ENCODE data around the gene MT1B.
"Not testable (repeated sequence)": the region's sequence is repeated elsewhere in the genome, so short reads cannot be mapped to it uniquely, and the experiment has no call there.

The MT1B gene

DNA sequence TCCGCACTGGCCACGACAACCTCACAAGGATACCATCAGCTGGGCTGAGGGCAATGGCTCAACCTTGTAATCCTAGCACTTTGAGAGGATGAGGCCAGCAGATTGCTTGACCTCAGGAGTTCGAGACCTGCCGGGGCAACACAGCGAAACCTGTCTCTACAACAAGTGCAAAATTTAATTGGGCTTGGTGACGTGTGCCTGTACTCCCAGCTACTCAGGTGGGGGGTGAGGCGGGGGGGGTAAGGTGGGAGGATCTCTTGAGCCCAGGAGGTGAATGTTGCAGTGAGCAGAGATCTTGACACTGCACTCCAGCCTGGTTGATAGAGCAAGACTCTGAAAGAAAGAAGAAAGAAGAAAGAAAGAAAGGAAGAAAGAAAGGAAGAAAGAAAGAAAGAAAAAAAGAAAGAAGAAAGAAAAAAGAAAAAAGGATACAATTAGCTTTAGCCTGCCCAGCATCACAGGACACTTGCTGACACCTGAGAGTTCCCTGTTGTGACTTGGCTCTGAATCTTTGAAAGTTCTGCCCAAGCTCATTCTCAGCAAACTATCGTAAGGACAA is 31.3 kb upstream of the MT1B start:
- no peak for DNase-seq (ENCODE audit: low read depth)

- DNase-seq (ENCODE audit: low read depth): not testable (repeated sequence)
These were observed 29.8 kb upstream of the MT1B start for GRCh38 chr16:56621665-56622445.

DNA sequence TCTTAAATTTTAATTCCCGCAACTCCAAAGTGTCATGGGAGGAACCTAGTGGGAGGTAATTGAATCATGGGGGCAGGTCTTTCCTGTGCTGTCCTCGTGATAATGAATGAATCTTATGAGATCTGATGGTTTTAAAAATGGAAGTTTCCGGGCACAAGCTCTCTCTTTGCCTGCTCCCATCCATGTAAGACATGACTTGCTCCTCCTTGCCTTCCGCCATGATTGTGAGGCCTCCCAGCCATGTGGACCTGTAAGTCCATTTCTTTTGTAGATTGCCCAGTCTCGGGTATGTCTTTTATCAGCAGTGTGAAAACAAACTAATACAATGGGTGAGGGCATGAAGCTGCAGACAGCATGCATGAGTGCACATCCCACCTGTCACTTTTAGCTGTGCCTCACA is 28.5 kb upstream of the MT1B start:
- not testable (repeated sequence) for DNase-seq (ENCODE audit: low read depth)

GRCh38 chr16:56623637-56624036 is 28.0 kb upstream of the MT1B start:
- no peak for DNase-seq (ENCODE audit: low read depth)

DNA sequence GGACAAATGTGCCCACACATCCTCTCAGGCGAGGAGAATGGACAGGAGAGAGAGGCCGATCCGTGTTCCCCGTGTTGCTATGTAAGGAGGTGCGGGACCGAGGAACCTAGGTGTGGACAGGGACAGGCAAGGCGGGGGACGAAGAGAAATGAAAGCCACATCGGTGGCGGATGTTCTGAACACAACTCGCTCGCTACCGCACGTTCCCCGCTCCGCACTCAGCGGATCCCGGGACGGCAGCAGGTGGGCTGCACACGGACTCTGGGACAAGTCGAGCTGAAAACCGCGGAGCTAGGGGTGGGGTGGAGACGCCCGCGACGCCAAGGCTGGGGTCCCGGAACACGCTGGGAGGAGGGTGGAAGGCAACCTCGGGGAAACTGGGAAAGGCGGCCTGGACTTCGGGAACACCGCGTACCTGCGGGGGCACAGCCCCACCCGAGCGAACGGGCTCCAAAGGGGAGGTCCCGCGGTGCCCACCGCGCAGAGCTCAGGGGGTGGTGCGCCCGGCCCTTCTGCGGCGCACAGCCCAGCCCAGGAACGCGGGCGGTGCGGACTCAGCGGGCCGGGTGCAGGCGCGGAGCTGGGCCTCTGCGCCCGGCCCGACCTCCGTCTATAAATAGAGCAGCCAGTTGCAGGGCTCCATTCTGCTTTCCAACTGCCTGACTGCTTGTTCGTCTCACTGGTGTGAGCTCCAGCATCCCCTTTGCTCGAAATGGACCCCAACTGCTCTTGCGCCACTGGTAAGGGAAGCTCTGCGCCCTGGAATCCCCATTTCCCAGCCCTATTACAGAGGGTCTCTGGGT is 26.3 kb upstream of the MT1B start, which contains the start of gene MT1E:
Gene MT1E, plus strand, starts transcription at position 642 of the 803 bp plus-strand sequence. Its CDS starts 71 bp downstream, at position 713.
- peak; percentile 88 for DNase-seq (ENCODE audit: low read depth)

DNA sequence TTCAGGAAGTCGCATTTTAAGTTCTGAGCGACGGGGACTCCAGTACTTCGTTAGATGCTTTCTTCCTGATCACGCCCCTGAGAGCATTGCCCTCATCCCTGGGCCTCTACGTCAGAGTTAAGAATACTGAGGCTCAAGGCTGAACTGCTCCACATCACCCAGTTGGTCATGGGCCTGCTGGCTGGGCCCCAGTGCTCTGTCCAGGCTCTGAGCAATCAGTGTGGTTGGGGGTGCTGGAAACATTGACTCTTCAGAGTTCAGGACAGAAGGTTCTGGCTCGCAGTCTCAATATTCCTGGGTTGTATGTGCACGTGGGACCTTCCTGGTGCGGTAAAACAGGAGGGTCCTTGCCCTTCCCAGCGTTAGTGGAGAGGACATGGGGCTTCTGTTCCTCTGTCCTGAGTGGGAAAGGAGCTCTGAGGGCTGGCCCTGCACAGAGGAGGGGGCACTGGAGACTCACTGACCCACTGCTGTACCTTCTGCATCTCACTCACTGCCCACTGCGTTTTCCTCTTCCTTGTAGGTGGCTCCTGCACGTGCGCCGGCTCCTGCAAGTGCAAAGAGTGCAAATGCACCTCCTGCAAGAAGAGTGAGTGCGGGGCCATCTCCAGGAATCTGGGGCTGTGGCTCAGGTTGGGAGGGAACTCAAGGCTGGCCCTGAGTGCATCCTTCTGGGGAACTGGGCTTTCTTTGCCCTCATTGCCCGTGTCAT is 25.6 kb upstream of the MT1B start:
- DNase-seq (ENCODE audit: low read depth): peak; percentile 76

DNA sequence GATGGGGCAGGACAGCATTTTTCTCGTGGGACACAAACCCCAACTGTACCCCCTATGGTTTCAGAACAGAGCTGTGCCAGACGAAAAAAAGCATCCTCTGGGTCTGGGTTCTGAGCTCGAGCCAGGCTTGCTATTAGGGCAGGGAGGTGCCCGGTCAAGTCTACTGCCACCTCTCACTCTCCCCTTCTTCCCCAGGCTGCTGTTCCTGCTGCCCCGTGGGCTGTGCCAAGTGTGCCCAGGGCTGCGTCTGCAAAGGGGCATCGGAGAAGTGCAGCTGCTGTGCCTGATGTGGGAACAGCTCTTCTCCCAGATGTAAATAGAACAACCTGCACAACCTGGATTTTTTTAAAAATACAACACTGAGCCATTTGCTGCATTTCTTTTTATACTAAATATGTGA is 25.0 kb upstream of the MT1B start:
- no peak for DNase-seq (ENCODE audit: low read depth)

GRCh38 chr16:56628486-56629350 is 23.0 kb upstream of the MT1B start:
- peak; percentile 16 for DNase-seq (ENCODE audit: low read depth)

DNA sequence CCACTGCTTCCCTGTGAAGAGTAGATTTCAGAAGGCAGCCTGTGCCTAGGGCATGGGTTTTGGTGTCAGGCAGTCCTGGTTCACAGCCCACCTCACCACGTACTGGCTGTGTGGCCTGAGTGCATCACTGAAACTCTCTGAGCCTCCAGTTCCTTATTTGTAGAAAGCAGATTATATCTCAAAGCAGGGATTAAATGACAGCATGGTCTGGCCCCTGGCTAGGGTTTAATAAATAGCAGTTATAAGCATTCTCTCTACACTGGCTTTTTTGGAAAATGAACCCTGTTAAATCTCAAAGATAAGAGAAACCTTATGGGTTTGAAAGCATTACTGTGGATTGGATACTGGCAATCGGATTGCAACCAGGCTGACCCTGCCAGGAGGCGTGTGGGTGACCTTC is 22.2 kb upstream of the MT1B start:
- no peak for DNase-seq (ENCODE audit: low read depth)

- DNase-seq (ENCODE audit: low read depth): no peak
These were observed 21.6 kb upstream of the MT1B start for GRCh38 chr16:56630134-56630533.

DNA sequence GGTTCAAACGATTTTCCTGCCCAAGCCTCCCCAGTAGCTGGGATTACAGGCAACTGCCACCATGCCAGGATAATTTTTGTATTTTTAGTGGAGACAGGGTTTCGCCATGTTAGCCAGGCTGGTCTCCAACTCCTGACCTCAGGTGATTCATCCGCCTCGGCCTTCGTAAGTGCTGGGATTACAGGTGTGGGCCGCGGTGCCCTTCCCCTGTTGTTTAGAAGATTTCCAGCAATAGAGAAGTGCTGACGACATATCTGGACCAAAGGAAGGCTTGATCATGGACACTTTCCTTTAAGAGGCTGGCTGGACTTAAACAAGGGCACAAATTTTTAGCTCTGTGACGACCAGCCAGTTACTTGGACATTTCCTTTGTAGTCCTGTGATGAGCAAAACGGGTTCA is 20.5 kb upstream of the MT1B start:
- no peak for DNase-seq (ENCODE audit: low read depth)

DNA sequence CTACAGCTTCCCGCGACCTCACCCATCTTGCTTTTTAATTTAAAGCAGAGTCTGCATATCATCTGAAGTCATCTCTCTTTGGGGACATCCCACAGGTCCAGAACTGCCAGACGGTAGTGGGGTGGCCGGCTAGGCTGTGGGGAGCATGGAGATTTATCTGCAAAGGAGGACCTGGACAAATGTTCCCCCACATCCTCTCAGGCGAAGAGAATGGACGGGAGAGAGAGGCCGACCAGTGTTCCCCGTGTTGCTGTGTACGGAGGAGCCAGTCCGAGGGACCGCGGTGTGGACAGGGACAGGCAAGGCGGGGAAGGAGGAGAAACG is 19.9 kb upstream of the MT1B start:
- DNase-seq (ENCODE audit: low read depth): peak; percentile 19

DNA sequence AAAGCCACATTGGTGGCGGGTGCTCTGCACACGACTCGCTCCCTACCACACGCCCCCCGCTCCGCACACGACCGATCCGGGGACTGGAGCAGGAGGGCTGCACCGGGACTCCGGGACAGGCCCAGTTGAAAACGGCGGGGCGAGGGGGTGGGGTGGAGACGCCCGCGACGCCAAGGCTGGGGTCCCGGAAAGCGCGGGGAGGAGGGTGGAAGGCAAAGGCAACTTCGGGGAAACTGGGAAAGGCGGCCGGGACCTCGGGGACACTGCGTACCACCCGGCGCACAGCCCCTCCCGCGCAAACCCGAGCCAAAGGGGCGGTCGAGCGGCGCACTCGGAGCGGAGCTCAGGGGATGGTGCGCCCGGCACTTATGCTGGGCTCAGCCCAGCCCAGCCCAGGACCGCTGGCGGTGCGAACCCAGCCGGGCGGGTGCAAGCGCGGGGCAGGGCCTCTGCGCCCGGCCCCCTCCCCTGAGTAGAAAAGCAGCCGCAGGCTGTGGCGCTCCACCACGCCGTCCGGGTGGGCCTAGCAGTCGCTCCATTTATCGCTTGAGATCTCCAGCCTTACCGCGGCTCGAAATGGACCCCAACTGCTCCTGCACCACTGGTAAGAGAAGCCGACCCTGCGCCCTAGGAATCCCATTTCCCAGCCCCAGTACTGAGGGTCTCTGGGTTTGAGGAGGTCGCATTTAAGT is 19.4 kb upstream of the MT1B start, which contains the start of gene MT1M:
Gene MT1M, plus strand, starts transcription at position 504 of the 692 bp plus-strand sequence. Its CDS starts 73 bp downstream, at position 577.
- DNase-seq (ENCODE audit: low read depth): peak; percentile 22

DNA sequence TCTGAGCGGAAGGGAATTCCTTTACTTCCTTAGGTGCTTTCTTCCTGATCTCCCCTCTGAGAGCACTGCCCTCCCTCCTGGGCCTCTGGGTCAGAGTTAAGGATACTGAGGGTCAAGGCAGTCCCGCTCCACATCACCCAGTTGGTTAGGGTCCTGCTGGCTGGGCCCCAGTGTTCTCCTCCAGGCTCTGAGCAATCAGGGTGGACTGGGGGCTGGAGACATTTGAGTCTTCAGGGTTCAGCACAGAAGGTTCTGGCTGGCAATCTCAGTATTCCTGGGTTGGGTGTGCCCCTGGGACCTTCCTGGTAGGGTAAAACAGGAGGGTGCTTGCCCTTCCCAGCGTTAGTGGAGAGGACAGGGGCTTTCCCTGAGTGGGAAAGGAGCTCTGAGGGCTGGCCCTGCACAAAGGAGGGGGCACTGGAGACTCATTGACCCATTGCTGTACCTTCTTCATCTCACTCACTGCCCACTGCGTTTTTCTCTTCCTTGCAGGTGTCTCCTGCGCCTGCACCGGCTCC is 18.8 kb upstream of the MT1B start:
- DNase-seq (ENCODE audit: low read depth): no peak

- no peak for DNase-seq (ENCODE audit: low read depth)
These were observed 18.2 kb upstream of the MT1B start for GRCh38 chr16:56633535-56633934.

DNA sequence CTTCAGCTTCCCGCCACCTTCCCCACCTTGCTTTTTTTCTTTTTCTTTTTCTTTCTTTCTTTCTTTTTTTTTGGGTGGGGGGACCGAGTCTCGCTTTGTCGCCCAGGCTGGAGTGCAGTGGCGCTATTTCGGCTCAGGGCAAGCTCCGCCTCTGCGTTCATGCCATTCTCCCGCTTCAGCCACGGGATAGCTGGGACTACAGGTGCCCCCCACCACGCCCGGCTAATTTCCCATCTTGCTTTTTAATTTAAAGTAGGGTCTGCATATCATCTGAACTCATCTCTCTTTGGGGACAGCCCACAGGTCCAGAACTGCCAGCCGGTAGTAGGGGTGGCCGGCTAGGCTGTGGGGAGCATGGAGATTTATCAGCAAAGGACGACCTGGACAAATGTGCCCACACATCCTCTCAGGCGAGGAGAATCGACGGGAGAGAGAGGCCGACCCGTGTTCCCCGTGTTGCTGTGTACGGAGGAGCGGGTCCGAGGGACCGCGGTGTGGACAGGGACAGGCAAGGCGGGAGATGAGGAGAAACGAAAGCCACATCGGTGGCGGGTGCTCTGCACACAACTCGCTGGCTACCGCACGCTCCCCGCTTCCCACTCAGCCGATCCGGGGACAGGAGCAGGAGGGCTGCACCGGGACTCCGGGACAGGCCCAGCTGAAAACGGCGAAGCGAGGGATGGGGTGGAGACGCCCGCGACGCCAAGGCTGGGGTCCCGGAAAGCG is 16.8 kb upstream of the MT1B start:
- DNase-seq (ENCODE audit: low read depth): no peak

- DNase-seq (ENCODE audit: low read depth): no peak
These were observed 16.2 kb upstream of the MT1B start for GRCh38 chr16:56635441-56635967.

GRCh38 chr16:56636616-56637413 is 14.9 kb upstream of the MT1B start:
- DNase-seq (ENCODE audit: low read depth): no peak

Measured in EH (cell line).